ENCODE data around the gene TSSK3. TPM values are rescaled to one million over a fixed set of nuclear protein-coding genes. Genes with fewer than 3 reads are reported as not detected.

Gene TSSK3
- total RNA-seq, 2 donors from 2014 or later = 1.8 to 12.2 TPM

- H3K4me3 ChIP-seq = no peak overlapping the region
- no peak overlapping the region for H3K27ac ChIP-seq
- DNase-seq = peak; percentile 47 to 70 (median 50)
- H3K36me3 ChIP-seq (replicated peaks in 1 of 2; ENCODE audit: insufficient read depth in 1 of 2, low read depth in 2 of 2) = no peaks in the 10 kb centered on the region
- TF ChIP-seq CTCF (IDR thresholded peaks at IDR 0.05) (peak in 6 of 7 experiments; percentile 42 to 60 (median 54)), POLR2A (IDR thresholded peaks at IDR 0.05) (no peak)
- H3K4me1 ChIP-seq = no peaks in the 10 kb centered on the region
- H3K27me3 ChIP-seq = no peaks in the 10 kb centered on the region
- ATAC-seq = peak; percentile 59
- intact Hi-C loops (cut with DNase I) = no loop called here
- 48 to 50% methylated on average over 10 of the region's 10 CpGs for WGBS, 2 donors
- H3K9me3 ChIP-seq = peaks cover 0 to 10% (median 0%) of the 10 kb centered on the region in 3 donors
Observed at GRCh38 chr1:32413507-32414185, 51.3 kb downstream of the TSSK3 start.

Other genes starting within 250 kb of the TSSK3 start
- 10 to 100 TPM; 20.0 to 23.4 TPM for gene TXLNA, start 182.9 kb upstream of the TSSK3 start, total RNA-seq
- 1 to 10 TPM; 2.9 to 3.6 TPM for gene CCDC28B, start 161.9 kb upstream of the TSSK3 start, total RNA-seq
- 1 to 10 TPM; 1.8 to 5.3 TPM for gene IQCC, start 156.9 kb upstream of the TSSK3 start, total RNA-seq
- gene DCDC2B, start 153.4 kb upstream of the TSSK3 start, total RNA-seq = not detected
- 10 to 100 TPM; 16.3 to 20.8 TPM for gene TMEM234, start 140.2 kb upstream of the TSSK3 start, total RNA-seq
- gene EIF3I, start 140.1 kb upstream of the TSSK3 start, total RNA-seq = 10 to 100 TPM; 69.5 to 81.7 TPM
- 1 to 10 TPM in 1 of 2 donors, not detected in 1; 4.9 TPM for gene FAM167B, start 115.3 kb upstream of the TSSK3 start, total RNA-seq
- 1 to 10 TPM in 1 of 2 donors, not detected in 1; 1.6 TPM for gene LCK, start 111.3 kb upstream of the TSSK3 start, total RNA-seq
- 10 to 100 TPM; 32.7 to 50.4 TPM for gene HDAC1, start 70.5 kb upstream of the TSSK3 start, total RNA-seq
- gene MARCKSL1, start 26.3 kb upstream of the TSSK3 start, total RNA-seq = 10 to 100 TPM; 12.9 to 34.5 TPM
- gene FAM229A, start 54 bp upstream of the TSSK3 start, total RNA-seq = 10 to 100 TPM in 1 of 2 donors, 1 to 10 TPM in 1; 3.6 to 15.6 TPM
- gene BSDC1, start 31.9 kb downstream of the TSSK3 start, total RNA-seq = 10 to 100 TPM; 53.2 to 83.7 TPM
- gene ZBTB8B, start 102.5 kb downstream of the TSSK3 start, total RNA-seq = under 1 TPM in 1 of 2 donors, not detected in 1; 0.26 TPM
- gene ZBTB8A, start 176.9 kb downstream of the TSSK3 start, total RNA-seq = 1 to 10 TPM; 3.0 to 3.9 TPM